Liver (tissue), 9 donors: Measurements from ENCODE around the gene USP46. TPM values are rescaled to one million over a fixed set of nuclear protein-coding genes. Genes with fewer than 3 reads are reported as not detected.

ENCODE experiments used
- DNase-seq: peaks from one replicate; pipeline ENCODE4 v3.0.0-alpha.2; 2017; ENCODE audit warnings: low spot score
- H3K27ac ChIP-seq, 2 donors: one replicate each; pipeline ENCODE4 v1.7.0; 2013; ENCODE audit warnings: inconsistent platforms in 2 of 2, low read length in 2 of 2, control low read depth in 1 of 2, low read depth in 1 of 2, mild to moderate bottlenecking in 1 of 2
- H3K27me3 ChIP-seq, 4 donors: one replicate each; pipeline versions ENCODE4 v1.6.1 to v1.7.0; 2013; ENCODE audit warnings: low read length in 3 of 4, inconsistent platforms in 1 of 4, mild to moderate bottlenecking in 1 of 4, moderate library complexity in 1 of 4; ENCODE audit not compliant: control insufficient read depth in 4 of 4, insufficient read depth in 4 of 4
- H3K36me3 ChIP-seq, 4 donors: one replicate each; pipeline versions ENCODE4 v1.6.1 to v1.7.0; 2013; ENCODE audit warnings: low read length in 3 of 4, mild to moderate bottlenecking in 3 of 4, low read depth in 1 of 4, moderate library complexity in 1 of 4; ENCODE audit not compliant: control insufficient read depth in 4 of 4, insufficient read depth in 3 of 4
- H3K4me1 ChIP-seq, 4 donors: one replicate each; pipeline versions ENCODE4 v1.6.1 to v1.7.0; 2013; ENCODE audit warnings: low read length in 3 of 4, mild to moderate bottlenecking in 3 of 4, moderate library complexity in 1 of 4; ENCODE audit not compliant: control insufficient read depth in 4 of 4, insufficient read depth in 4 of 4
- H3K4me3 ChIP-seq, 3 donors: one replicate each; pipeline versions ENCODE4 v1.6.1 to v1.7.0; 2013; ENCODE audit warnings: low read length in 3 of 3, control low read depth in 1 of 3, low read depth in 1 of 3, mild to moderate bottlenecking in 1 of 3
- H3K9ac ChIP-seq, 2 donors: one replicate each; pipeline ENCODE4 v1.7.0; 2013; ENCODE audit warnings: low read length in 2 of 2, mild to moderate bottlenecking in 2 of 2, moderate library complexity in 2 of 2, control low read depth in 1 of 2, low read depth in 1 of 2
- H3K9me3 ChIP-seq, 4 donors: one replicate each; pipeline versions ENCODE4 v1.6.1 to v1.7.0; 2013; ENCODE audit warnings: low read length in 3 of 4; ENCODE audit not compliant: control insufficient read depth in 4 of 4
- ATF3 ChIP-seq: IDR thresholded peaks from 2 replicates; pipeline ENCODE4 v1.6.1; 2016; ENCODE audit warnings: antibody characterized with exemption
- EGR1 ChIP-seq, 2 donors: IDR thresholded peaks; 2 replicates each; pipeline ENCODE4 v1.6.1; 2016 to 2018; ENCODE audit warnings: antibody characterized with exemption in 2 of 2, low read depth in 2 of 2
- FOXA1 ChIP-seq: IDR thresholded peaks from 2 replicates; pipeline ENCODE4 v1.6.1; 2016; ENCODE audit warnings: antibody characterized with exemption
- FOXA2 ChIP-seq: IDR thresholded peaks from 2 replicates; pipeline ENCODE4 v1.6.1; 2016; ENCODE audit warnings: antibody characterized with exemption
- GABPA ChIP-seq, 2 donors: IDR thresholded peaks in 1 of 2; conservative IDR thresholded peaks in 1 of 2; 2 replicates each; pipeline ENCODE4 v1.6.1; 2016; ENCODE audit warnings: antibody characterized with exemption in 2 of 2, mild to moderate bottlenecking in 1 of 2, moderate library complexity in 1 of 2
- HNF4A ChIP-seq, 2 donors: conservative IDR thresholded peaks; 2 replicates each; pipeline ENCODE4 v1.6.1; 2016; ENCODE audit warnings: antibody characterized with exemption in 2 of 2, mild to moderate bottlenecking in 2 of 2
- HNF4G ChIP-seq: IDR thresholded peaks from 2 replicates; pipeline ENCODE4 v1.6.1; 2016; ENCODE audit warnings: antibody characterized with exemption
- JUND ChIP-seq, 2 donors: IDR thresholded peaks; 2 replicates each; pipeline ENCODE4 v1.6.1; 2016; ENCODE audit warnings: antibody characterized with exemption in 2 of 2
- NR2F2 ChIP-seq: IDR thresholded peaks from 2 replicates; pipeline ENCODE4 v1.6.1; 2016; ENCODE audit warnings: antibody characterized with exemption
- RAD21 ChIP-seq, 2 donors: IDR thresholded peaks; 2 replicates each; pipeline ENCODE4 v1.6.1; 2016; ENCODE audit warnings: antibody characterized with exemption in 2 of 2, mild to moderate bottlenecking in 2 of 2
- REST ChIP-seq: IDR thresholded peaks from 2 replicates; pipeline ENCODE4 v1.6.1; 2016; ENCODE audit warnings: antibody characterized with exemption, mild to moderate bottlenecking
- RXRA ChIP-seq, 2 donors: IDR thresholded peaks; 2 replicates each; pipeline ENCODE4 v1.6.1; 2017 to 2018; ENCODE audit warnings: antibody characterized with exemption in 2 of 2, mild to moderate bottlenecking in 1 of 2
- SP1 ChIP-seq: IDR thresholded peaks from 2 replicates; pipeline ENCODE4 v1.6.1; 2018; ENCODE audit warnings: antibody characterized with exemption, mild to moderate bottlenecking
- TAF1 ChIP-seq: conservative IDR thresholded peaks from 2 replicates; pipeline ENCODE4 v1.6.1; 2016; ENCODE audit warnings: antibody characterized with exemption, mild to moderate bottlenecking
- YY1 ChIP-seq: IDR thresholded peaks from 2 replicates; pipeline ENCODE4 v1.6.1; 2016; ENCODE audit warnings: antibody characterized with exemption, mild to moderate bottlenecking
- ZBTB33 ChIP-seq: IDR thresholded peaks from 2 replicates; pipeline ENCODE4 v1.6.1; 2016; ENCODE audit warnings: antibody characterized with exemption
- WGBS: extraction: QIAGEN DNeasy Blood & Tissue Kit; methylation state at CpG from one replicate; pipeline ENCODE4 v1.1.7; 2013; 5-methylcytosine and 5-hydroxymethylcytosine counted together
- polyA plus RNA-seq, 2 donors: library from polyadenylated mRNA; stranded (reverse) in 1 of 2; unstranded in 1 of 2; fragments of 200-250 nt in 1 of 2; fragments of >200 nt in 1 of 2; fragmentation: Nextera tagmentation in 1 of 2; extraction: Ambion mirVana in 1 of 2; gene quantifications; one replicate each; pipeline versions ENCODE4 v1.2.1 to v1.2.3, GENCODE V29; 2013 to 2015
- total RNA-seq, 2 donors: library from RNA; depleted of rRNA; stranded (reverse); fragments of >200 nt; gene quantifications; one replicate each; pipeline ENCODE4 v1.2.3, GENCODE V29; 2014
- TF ChIP-seq, protein P1 (sequence below): fragments of 150-350 bp; IDR thresholded peaks from 2 replicates; pipeline ENCODE4 v1.5.1; 2017; ENCODE audit warnings: improper control_type of control experiment, low read depth, low read length; ENCODE audit not compliant: missing input control
- TF ChIP-seq, protein P2 (sequence below): IDR thresholded peaks from 2 replicates; pipeline ENCODE4 v1.6.1; 2016; ENCODE audit warnings: antibody characterized with exemption
- donor health status: healthy.
- donor health status: healthy.
- donor health status: healthy.
- donor health status: healthy.
- donor health status: healthy.

The USP46 gene
- total and polyA plus RNA-seq, 4 donors, result 2.3 to 5.5 (median 3.9) TPM

DNA sequence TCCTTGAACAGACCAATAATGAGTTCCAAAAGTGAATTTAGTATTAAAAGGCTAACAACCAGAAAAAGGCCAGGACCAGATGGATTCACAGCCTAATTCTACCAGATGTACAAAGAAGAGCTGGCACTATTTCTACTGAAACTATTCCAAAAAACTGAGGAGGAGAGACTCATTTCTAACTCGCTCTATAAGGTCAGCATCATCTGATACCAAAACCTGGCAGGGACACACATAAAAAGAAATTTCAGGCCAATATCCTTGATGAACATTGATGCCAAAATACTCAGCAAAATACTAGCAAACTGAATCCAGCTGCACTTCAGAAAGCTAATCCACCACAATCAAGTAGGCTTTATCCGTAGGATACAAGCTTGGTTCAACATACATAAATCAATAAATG lies 35.8 kb upstream of the USP46 start:
- H3K9ac ChIP-seq, result no peak overlapping the region
- peaks cover 0 to 2% (median under 1%) of the 10 kb centered on the region in 4 donors for H3K4me1 ChIP-seq
- WGBS, result 90% methylated on average over 2 of the region's 2 CpGs
- H3K9me3 ChIP-seq, result peaks cover 0 to 7% (median 2%) of the 10 kb centered on the region in 4 donors
- DNase-seq, result no peak
- H3K27me3 ChIP-seq, result no peaks in the 10 kb centered on the region
- TF ChIP-seq FOXA2 (no peak), EGR1 (IDR thresholded peaks at IDR 0.05; ENCODE audit: low read depth in 2 of 2) (no peak)
- TF ChIP-seq, protein P1, sequence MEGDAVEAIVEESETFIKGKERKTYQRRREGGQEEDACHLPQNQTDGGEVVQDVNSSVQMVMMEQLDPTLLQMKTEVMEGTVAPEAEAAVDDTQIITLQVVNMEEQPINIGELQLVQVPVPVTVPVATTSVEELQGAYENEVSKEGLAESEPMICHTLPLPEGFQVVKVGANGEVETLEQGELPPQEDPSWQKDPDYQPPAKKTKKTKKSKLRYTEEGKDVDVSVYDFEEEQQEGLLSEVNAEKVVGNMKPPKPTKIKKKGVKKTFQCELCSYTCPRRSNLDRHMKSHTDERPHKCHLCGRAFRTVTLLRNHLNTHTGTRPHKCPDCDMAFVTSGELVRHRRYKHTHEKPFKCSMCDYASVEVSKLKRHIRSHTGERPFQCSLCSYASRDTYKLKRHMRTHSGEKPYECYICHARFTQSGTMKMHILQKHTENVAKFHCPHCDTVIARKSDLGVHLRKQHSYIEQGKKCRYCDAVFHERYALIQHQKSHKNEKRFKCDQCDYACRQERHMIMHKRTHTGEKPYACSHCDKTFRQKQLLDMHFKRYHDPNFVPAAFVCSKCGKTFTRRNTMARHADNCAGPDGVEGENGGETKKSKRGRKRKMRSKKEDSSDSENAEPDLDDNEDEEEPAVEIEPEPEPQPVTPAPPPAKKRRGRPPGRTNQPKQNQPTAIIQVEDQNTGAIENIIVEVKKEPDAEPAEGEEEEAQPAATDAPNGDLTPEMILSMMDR, result no peak
- no peaks in the 10 kb centered on the region for H3K36me3 ChIP-seq
- H3K27ac ChIP-seq, result no peak overlapping the region
- no peak overlapping the region for H3K4me3 ChIP-seq

DNA sequence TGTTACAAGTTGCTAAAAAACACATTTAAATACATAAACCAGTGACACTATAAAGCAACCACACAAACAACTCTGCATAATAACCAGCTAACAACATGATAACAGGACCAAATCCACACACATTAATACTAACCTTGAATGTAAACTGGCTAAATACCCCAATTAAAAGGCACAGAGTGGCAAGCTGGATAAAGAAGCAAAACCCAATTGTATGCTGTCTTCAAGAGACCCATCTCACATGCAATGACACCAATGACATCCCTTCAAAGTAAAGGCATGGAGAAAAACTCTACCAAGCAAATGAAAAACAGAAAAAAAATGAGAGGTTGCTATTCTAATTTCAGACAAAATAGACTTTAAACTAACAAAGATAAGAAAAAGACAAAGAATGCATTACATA lies 34.4 kb upstream of the USP46 start:
- Histone ChIP-seq H3K27me3 (no peaks in the 10 kb centered on the region), H3K36me3 (no peaks in the 10 kb centered on the region), H3K4me1 (peaks cover 0 to 2% (median under 1%) of the 10 kb centered on the region in 4 donors), H3K4me3 (no peak overlapping the region), H3K9ac (no peak overlapping the region), H3K27ac (no peak overlapping the region), H3K9me3 (peaks cover 0 to 7% (median 2%) of the 10 kb centered on the region in 4 donors)
- DNase-seq, result no peak
- TF ChIP-seq HNF4G, result no peak
- no peak for TF ChIP-seq HNF4A (conservative IDR thresholded peaks at IDR 0.05)
- no peak for TF ChIP-seq RXRA (IDR thresholded peaks at IDR 0.05)
- no peak for TF ChIP-seq TAF1
- no peak for TF ChIP-seq ATF3
- no peak for TF ChIP-seq GABPA (IDR thresholded peaks at IDR 0.05 in 1 of 2, conservative IDR thresholded peaks at IDR 0.05 in 1 of 2)
- TF ChIP-seq SP1, result no peak
- no peak for TF ChIP-seq NR2F2
- TF ChIP-seq FOXA1, result no peak
- TF ChIP-seq FOXA2, result no peak
- TF ChIP-seq RAD21 (IDR thresholded peaks at IDR 0.05), result no peak
- no peak for TF ChIP-seq JUND (IDR thresholded peaks at IDR 0.05)
- TF ChIP-seq, protein P2, sequence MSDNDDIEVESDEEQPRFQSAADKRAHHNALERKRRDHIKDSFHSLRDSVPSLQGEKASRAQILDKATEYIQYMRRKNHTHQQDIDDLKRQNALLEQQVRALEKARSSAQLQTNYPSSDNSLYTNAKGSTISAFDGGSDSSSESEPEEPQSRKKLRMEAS, result no peak
- TF ChIP-seq YY1, result no peak
- TF ChIP-seq, protein P1, result no peak
- TF ChIP-seq REST, result no peak
- TF ChIP-seq EGR1 (IDR thresholded peaks at IDR 0.05; ENCODE audit: low read depth in 2 of 2), result no peak
- no peak for TF ChIP-seq ZBTB33
